ENCODE data around the gene FBXW5.

FBXW5 gene, protein sequence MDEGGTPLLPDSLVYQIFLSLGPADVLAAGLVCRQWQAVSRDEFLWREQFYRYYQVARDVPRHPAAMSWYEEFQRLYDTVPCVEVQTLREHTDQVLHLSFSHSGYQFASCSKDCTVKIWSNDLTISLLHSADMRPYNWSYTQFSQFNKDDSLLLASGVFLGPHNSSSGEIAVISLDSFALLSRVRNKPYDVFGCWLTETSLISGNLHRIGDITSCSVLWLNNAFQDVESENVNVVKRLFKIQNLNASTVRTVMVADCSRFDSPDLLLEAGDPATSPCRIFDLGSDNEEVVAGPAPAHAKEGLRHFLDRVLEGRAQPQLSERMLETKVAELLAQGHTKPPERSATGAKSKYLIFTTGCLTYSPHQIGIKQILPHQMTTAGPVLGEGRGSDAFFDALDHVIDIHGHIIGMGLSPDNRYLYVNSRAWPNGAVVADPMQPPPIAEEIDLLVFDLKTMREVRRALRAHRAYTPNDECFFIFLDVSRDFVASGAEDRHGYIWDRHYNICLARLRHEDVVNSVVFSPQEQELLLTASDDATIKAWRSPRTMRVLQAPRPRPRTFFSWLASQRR

DNA sequence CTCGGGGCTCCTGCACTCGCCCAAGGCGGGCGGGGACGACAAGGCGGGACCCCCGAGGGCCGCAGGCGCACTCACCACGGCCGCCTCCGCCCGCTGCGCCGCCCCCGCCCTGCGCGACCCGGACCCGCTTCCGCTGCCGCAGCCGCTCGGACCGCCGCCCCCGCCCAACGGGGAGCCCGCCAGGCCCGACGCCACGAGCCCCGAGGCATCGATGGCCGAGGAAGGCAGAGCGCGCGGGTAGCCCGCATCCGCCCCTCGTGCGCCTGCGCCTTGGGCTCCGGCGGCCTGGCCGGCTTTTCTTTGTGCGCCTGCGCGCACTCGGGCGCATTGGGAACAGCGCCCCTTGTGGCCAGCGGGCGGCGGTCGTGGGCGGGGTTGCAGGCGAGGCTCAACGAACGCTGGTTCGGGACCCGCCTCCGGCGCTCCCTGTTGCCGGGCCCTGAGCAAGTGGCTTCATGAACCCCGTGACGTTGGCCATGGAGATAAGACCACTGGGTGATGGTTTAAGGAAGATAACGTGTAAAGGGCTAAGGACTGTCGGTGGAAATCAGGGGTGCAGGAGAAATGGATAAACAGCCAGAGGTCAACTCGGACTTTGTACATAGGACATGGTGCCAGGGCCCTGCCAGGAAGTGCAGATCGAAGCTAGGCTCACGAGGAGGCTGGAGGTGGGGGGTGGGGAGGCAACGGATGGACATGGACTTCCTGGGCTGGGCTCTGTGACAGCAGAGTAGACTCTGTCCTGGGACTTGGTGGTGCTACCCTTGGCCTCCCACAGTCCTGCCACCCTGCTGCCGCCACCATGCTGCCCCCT, at the start of gene FBXW5, which contains the start of gene C8G:
FBXW5 (minus strand) TSS at position 220 of the 814 bp plus-strand sequence. CDS start 655 bp downstream, outside the sequence.
C8G (plus strand) TSS at position 725 of the 814 bp plus-strand sequence; CDS start at position 803, 78 bp downstream.
- DNase-seq, result peak; percentile 96

DNA sequence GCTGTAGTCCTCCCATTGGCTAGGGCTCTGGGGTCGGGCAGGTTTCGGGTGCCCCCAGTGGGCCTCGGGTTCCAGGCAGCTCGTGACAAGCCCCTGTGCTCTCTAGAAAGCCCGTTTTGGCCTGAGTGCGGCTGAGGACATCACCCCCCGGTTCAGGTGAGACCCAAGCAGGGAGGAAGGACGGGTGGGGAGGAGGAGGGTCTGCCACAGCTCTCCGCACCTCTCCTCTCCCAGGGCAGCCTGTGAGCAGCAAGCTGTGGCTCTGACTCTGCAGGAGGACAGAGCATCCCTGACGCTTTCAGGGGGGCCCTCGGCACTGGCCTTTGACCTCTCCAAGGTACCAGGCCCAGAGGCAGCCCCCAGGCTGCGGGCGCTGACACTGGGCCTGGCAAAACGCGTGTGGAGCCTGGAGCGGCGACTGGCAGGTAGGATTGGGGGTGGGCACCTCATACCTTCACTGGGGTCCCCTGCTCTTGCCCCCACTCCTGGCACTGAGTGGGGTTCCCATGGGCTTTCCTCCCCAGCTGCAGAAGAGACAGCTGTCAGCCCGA, 48.4 kb upstream of the FBXW5 start:
- no peak for DNase-seq

DNA sequence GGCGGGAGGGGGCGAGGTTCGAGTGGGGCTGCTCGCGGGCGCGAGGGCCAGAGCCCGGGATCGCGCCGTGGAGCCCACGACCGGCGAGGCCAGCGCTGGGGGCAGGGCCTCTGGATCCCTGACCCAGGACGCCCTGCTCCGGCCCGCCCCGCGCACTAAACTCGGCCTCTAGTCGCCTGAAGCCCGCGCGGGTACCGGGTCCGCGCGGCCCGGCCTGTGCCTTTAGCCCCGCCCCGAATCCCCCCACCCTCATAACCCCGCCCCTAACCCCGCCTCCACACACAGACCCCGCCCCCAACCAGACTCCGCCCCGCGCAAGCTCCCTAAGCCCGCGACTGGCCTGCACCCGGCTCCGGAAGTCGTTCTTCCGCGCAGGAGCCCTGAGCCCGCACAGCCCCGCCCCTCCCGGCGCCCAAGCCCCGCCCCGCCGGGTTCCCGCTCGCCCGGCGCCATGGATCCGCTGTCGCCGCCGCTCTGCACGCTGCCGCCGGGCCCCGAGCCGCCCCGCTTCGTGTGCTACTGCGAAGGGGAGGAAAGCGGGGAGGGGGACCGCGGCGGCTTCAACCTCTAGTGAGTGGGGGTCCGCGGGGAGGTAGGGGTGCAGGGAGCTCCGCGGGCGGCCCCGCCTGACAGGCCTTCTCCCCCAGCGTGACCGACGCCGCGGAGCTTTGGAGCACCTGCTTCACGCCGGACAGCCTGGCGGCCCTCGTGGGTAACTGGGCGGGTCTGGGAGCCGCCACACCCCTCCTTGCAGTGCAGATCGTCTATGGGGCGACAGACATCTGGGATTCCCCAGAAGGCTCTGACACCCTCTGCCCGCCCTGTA, 47.7 kb upstream of the FBXW5 start, which contains the start of gene PAXX:
PAXX (plus strand) TSS at position 430 of the 826 bp plus-strand sequence; CDS start at position 452, 22 bp downstream.
- peak; percentile 96 for DNase-seq

DNA sequence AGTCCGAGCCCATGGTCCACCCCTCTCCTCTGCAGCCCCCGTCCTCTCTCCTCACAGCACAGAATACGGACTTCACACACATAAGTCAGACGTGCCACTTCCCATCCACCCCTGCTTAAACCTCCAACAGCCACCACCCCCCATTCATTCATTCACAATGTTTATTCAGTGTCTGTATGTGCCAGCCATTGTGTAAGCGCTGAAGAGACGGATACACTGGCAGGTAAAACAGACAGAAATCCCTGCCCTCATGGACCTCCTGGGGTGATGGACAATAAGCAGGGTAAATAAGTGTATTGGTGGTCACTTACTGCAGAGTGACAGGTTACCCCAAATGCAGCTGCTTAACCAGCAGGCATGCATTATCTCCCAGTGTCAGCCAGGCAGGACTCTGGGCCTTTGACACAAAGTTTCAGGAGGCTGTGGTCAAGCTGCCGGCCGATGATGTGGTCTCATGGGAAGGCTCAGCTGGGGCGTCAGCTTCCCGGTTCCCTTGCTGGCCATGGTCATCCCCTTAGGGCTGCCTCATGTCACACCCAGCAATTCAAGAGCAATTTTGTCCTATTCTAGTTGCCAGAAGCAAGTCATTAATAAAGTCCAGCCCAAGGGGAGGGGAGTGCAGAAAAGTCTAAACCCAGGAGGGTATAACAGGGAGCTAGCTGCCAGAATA, 45.8 kb upstream of the FBXW5 start:
- DNase-seq, result no peak

DNA sequence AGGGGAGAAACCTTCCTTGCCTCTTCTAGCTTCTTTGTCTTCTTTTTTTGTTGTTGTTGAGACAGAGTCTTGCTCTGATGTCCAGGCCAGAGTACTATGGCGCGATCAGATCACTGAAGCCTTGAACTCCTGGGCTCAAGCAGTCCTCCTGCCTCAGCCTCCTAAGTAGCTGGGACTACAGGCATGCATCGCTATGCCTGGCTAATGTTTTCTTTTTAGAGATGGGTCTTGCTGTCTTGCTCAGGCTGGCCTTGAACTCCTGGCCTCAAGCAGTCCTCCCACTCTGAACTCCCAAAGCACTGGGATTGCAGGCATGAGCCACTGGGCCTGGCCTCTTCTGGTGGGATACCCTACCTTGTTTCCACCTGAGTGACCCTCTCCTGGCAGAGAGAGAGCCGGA, 44.3 kb upstream of the FBXW5 start:
- DNase-seq, result no peak

DNA sequence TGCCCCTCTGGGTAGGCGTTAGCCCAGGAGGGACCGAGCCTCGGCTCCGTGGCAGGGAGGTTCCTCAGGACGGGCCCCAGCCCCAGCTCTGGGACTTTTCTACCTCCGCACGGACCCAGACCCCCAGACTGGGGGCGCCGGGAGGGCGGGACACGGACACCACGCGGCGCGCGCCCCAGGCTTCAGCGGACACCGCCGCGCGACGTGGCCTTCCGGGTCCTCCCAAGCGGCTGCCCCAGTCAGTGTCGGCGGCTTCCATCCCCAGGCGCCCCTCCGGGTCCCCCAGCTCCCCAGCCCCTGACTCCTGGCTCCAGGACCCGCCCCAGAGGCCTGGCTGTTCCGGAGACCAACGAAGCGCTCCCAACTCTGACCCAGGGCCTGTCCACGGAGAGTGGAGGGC, 41.3 kb upstream of the FBXW5 start:
- DNase-seq, result no peak

DNA sequence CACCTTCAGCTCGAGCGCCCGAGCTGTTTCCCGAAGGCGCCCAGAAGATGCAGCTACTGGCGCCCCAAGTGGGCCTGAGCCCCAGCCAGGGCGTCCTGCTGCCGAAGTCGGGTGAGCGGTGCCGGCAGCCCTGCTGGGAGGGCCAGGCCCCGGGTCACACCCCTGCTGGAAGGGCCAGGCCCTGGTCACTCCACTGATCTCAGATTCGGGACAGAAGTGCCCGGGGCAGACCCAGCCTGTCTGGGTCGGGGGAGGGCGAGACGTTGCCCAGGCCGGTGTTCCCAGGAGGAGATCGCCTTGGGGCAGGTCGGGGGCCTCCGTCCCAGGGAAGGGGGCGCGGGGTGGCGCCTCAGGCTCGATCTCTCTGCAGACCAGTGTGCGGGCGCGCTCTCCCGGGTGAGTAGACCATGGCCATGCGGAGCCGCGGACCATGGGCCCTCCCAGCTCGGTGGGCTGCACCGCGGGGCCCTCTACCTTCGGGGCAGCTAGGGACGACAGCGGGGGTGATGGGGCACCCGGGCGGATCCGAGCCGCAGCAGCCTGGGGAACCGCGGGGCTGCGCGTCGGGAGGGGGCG, 40.6 kb upstream of the FBXW5 start:
- no peak for DNase-seq

DNA sequence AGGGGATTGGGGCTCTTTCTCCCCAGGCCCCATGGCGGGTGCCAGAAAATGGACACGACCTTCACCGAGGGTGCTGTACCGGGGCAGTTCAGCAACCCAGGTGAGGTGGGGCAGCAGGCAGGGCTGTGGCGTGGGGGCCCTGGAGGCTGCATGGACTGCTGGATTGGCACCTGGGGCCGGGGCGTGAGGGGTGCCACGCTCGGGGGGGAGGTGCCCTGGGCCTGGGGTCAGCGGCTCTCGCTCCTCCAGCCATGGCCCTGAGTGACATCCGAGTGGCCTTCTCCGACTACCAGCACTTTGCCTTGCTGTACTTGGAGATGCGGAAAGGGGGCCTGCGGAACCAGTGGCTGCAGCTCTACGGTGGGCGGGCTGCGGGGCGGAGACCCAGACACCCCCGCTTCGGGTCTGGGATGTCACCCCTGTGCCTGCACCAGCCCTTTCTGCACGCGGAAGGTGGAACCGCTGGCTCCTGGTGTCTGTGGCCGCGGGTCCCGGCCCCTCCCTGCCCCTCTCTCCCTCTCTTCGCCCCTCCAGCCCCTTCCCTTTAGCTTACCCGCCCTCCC, 40.0 kb upstream of the FBXW5 start:
- DNase-seq, result no peak

DNA sequence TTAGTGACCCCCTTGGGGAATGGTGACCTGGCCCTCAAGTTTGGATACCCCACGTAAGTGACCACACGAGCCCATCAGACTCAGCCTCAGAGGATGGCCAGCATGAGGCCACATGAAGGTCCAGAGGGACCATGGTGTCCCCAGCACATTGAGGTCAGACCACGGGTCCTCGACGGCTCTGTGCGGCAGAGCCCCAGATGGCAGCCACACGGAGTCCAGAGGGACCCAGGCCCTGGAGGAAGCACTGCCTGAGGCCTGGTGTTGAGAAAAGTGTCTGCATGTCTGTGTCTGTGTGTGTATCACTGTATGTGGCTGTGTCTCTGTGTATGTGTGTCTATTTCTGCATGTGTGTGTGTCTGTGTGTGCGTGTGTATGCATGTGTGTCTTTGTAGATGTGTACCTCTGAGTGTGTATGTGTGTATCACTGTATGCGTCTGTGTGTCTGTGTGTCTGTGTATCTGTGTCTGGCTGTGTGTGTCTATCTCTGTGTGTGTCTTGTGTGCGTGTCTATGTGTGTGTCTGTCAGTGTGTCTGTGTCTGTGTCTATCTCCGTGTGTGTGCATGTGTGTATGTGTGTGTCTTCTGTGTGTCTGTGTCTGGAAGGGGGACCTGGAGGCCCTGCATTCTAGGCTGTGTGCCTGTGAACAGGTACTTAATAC, 39.2 kb upstream of the FBXW5 start:
- DNase-seq, result no peak

DNA sequence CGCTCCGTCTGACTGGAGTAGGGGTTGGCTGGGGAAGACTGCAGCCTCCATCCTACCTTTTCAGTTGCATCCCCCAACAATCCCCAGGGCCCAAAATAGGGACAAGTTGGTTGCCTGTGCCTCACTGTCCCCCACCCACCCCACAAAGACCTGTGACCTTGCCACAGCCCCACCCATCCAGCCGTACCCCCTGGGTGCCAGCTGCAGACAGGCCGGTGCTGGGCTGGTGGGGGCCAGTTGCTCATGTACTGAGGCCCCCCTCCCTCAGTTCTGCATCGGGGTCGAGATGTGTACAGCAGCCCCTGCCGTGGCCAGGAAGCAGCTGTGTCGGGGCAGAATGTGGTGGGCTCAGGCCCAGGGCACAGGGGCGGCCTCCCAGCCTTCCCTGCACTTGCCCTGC, 38.6 kb upstream of the FBXW5 start:
- no peak for DNase-seq

DNA sequence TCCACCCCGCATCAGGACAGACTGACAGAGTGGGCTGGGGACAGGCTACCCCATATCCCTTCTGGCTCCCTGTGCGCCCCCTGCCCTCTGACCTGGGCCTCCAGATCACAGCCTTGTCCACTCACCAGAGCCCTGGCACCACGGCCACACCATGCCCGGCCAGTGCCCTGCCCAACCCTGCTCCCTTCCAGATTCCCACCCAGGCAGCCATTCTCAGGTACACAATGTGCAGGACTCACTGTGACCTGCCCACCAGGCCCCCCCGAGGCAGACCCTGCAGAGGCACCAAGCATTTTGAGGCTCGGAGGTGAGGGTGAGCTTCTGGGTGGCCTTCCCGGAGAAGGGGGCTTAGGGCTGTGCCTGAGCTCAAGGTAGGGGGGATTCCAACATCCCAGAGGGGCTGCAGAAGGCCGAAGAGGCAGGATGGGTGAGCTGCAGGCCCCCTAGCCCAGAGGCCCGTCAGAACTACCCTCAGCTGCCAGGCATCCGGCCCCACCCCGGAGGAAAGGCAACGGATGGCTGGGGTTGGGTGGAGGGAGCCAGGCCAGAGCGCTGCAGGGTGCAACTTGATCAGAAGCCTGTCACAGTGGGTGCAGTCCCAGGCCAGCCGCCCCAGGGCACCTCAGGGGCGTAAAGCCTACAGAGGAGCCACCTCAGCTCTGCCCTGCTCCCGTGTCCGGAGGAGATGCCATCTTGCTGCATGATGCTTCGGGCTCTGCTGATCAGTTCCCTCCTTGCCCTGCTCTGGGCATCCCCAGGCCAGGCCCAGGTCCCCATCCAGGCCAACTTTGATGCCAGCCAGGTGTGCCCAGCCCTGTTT, 37.9 kb upstream of the FBXW5 start, which contains the start of gene LCNL1:
LCNL1 (plus strand) TSS at position 762 of the 820 bp plus-strand sequence. CDS start 594 bp downstream, outside the sequence.
- no peak for DNase-seq

DNA sequence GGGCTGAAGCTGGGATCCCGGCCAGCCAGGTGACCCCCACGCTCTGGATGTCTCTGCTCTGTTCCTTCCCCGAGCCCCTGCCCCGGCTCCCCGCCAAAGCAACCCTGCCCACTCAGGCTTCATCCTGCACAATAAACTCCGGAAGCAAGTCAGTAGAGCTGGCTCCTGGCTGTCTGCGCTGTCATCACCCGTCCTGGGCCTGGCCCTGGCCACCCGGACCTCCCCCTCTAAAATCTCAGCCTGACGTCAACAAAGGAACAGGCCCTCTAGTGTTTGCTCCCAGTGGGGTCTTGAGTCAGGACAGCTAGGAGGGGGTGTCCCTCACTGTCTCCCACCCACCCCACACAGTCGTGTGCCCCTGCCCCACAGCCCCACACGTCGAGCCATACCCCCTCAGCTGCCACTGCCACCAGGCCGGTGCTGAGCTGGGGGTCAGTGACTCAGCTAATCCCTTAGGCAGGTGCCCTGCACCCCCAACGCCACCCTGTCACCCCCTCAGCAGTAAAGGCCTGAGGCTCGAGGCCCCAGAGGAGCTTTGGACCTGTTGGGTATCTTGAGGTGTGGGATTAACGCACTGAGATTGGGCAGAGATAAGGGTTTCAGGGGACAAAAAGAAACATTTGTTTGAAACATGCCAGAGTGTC, 37.2 kb upstream of the FBXW5 start:
- no peak for DNase-seq

DNA sequence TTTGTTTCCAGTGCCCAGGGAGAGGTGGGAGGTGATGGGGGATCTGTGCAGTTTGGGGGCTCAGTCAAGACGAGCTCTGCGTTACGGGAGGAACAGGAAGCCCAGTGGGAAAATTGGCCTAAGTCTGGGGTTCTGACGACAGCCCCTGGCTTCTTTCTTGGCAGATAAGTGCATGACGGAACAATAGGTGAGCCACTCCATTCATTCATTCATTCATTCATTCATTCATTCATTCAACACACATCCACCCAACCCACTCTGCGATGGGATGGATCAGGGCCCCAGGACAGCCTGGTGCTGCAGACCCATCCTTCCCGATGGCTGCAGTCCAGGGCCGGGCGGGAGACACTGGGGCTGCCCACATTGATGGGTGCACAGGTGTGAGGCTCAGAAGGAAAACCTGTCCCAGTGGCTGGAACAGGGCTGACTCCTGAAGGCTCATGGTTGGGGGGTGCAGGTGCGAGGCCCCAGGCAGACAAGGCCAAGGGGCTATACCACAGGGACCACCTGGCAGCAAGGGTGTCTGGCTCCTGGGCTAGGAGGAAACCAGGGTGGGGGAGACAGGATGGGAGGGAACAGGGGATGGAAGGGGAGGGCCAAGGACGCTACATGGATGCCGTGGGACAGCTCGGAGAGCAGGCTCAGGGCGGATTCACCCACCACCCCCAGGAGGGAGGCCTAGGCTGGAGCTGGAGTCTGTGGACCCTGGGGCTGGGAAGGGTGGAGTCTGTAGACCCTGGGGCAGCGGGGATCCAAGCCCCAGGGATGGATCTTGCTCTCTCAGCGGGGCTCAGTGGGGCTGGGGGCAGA, 36.3 kb upstream of the FBXW5 start:
- no peak for DNase-seq

DNA sequence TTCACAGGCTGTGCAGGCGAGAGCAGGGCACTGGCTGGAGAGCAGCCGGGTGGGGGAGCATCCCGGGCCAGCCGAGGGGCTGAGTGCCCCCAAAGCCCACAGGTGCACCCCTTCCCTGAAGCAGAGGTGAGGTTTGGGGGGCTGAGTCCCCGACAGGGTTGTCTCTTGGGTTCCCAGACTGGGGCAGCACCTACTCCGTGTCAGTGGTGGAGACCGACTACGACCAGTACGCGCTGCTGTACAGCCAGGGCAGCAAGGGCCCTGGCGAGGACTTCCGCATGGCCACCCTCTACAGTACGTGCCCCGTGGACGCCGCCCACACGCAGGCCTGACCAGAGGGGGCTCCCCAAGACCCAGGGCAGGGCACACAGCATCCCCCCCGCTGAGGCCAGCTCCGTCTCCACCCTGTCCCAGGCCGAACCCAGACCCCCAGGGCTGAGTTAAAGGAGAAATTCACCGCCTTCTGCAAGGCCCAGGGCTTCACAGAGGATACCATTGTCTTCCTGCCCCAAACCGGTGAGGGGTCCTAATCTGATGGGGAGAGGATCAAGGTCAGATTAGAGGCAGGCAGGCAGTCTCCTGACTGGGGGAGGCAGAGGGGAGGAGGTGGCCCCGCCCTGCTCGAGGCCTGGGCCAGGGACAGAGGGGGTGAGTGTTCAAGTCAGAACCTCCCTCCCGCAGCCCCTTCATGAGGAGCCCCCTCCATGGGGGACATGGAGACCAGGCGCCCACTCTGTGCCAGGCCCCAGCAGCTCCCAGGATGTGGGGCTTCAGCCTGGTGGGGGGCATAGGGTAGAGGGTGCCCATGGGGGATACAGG, 35.4 kb upstream of the FBXW5 start:
- no peak for DNase-seq

DNA sequence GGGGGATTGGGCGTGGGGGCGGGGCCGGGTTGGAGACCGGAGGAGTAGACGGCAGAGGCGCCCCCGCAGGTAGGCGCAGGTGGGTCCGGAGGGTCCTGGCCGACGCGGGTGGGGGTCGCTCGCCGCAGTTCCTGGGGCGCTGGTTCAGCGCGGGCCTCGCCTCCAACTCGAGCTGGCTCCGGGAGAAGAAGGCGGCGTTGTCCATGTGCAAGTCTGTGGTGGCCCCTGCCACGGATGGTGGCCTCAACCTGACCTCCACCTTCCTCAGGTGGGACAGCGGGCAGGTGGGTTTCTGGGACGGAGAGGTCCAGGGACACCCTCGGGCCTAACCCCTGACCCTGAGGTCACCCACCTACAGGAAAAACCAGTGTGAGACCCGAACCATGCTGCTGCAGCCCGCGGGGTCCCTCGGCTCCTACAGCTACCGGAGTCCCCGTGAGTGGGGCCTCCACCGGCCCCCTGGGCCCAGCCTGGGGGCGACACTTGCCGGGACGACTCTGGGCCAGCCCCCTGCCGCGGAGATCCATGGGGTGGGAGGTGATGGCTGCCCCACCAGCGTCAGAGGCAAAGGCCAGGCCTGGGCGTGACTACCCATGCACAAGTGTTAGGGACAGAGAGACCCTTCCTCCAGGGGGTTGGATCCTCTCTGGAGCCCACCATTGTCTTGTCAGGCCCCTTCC, 34.5 kb upstream of the FBXW5 start:
- no peak for DNase-seq

All from activated CD4-positive, alpha-beta T cell treated with anti-CD3 and anti-CD28 coated beads, Interleukin-2, amount 50 U/mL, for 16 hours (primary cell).